Inferior parietal cortex (tissue), 1 donor: ENCODE data around the gene SNAP23.
"Not testable (repeated sequence)": the region's sequence is repeated elsewhere in the genome, so short reads cannot be mapped to it uniquely, and the experiment has no call there.

Experiments used
- DNase-seq: peaks from one replicate; pipeline ENCODE4 v3.0.0-alpha.2; 2016; ENCODE audit errors: extremely low spot score

Gene SNAP23

DNA sequence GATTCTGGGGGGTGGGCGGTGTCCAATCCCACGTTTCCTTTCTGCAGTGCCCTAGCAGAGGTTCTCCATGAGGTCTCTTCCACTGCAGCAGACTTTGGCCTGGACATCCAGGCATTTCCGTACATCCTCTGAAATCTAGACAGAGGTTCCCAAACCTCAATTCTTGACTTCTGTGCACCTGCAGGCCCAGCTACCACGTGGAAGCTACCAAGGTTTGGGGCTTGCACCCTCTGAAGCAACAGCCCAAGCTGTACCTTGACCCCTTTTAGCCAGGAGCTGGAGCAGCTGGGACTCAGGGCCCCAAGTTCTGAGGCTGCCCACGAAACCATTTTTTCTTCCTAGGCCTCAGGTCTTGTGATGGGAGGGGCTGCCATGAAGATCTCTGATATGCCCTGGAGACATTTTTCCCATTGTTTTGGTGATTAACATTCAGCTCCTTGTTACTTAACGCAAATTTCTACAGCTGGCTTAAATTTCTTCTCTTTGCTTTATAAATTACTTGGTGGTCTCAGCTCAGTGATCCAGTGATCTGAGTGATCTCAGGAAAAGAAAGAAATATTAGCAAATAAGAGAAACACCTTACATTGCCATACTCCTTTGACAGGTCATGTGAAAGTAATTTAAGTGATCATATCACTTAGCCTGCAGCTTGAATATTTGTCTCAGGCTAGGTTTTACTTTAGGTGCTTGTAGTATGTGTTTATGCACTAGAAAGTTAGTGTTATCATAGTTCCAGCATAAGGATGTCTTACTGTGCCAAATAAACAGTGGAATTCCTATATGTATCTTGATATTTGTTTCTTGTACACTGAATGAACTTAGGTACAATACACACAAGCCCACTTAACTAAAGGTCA, 3.0 kb downstream of the SNAP23 start:
- no peak for DNase-seq

DNA sequence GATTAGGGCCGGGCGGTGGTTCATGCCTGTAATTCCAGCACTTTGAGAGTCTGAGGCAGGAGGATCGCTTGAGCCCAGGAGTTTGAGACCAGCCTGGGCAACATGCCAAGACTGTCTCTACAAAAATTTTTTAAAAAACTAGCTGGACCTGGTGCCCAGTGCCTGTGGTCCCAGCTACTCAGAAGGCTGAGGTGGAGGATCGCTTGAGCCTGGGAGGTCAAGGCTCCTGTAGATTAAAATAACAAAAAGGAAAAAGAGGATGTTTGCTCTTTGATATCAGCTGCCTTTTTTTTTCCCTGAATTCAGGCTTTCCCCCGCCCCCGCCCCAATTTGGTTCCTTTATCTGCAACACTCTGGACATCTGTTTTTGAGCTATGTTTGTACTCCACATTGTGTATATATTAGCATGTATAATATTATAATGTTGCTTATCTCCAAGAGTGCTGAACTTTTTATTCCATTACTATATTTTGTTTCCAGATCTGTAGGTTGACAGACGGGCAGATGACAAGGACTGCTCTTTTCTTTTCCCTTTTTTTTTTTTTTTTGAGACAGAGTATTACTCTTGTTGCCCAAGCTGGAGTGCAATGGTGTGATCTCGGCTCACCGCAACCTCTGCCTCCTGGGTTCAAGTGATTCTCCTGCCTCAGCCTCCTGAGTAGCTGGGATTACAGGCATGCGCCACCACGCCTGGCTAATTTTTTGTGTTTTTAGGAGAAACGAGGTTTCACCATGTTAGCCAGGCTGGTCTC, 4.6 kb downstream of the SNAP23 start:
- no peak for DNase-seq

DNA sequence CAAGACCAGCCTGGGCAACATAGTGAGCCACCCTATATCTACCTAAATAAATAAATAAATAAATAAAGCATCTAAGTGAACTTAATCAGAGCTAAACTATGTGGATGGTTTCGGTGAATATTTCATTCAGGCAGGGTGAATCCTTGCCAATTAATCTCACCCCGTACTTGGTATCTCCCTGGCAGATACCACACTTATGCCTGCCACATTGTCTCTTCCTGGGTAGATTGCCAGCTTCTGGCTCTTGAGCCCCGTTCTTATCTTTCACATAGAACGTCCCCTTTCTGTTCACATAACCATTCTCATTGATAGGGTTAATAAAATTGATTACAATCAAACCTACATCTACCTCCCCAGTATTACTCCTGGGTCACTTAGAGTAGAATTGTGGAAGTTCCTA, 7.0 kb downstream of the SNAP23 start:
- DNase-seq = no peak

DNA sequence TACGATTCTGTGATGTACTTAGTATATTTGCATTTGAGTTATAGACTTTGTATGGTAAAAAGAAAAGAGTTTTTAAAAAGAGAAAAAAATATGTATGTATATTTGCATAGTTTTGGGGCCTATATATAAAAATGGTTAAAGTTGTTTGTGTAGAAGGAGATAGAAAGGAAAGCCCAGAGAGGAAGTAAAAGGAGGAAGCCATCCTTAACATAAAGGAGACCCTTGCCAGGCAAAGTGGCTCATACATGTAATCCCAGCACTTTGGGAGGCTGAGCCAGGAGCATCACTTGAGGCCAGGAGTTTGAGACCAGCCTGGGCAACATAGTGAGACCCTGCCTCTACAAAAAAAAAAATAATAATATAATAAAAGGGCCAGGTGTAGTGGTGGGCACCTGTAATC, 8.4 kb downstream of the SNAP23 start:
- DNase-seq = no peak

DNA sequence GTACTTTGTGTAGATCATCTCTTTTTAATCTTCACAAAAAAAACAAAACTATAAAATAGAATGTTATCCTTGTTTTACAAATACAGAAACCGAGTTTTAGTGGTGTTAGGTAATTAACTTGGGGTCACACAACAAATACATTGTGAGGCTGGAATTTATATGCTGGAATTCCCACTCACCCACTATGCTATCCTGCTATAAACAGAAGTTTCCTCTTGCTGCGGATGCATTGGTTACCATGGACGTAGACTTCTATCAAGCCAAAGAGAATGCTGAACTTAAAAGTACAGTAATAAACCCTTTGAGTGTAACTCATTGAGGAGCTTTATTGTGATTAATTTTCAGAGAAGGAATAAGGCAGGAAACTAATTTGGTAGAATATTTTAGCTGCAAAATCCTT, 9.2 kb downstream of the SNAP23 start:
- DNase-seq = no peak

DNA sequence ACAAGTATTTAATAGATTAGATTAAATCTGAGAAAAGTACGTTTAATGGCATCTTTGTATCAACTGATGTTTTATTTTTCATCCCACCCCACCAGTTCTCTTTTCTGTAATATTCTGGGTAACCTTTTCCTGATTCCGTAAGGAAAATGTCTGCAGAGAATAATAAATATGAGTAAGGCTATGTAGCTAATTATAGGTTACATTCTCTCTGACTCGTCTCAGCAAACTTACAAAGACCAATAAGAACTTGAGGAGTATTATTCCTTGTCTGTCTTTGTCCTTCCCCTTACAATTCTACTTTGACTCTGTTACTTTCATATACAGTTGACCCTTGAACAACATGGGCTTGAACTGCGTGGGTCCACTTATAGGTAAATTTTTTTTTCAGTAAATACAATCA, 12.1 kb downstream of the SNAP23 start:
- DNase-seq = no peak

DNA sequence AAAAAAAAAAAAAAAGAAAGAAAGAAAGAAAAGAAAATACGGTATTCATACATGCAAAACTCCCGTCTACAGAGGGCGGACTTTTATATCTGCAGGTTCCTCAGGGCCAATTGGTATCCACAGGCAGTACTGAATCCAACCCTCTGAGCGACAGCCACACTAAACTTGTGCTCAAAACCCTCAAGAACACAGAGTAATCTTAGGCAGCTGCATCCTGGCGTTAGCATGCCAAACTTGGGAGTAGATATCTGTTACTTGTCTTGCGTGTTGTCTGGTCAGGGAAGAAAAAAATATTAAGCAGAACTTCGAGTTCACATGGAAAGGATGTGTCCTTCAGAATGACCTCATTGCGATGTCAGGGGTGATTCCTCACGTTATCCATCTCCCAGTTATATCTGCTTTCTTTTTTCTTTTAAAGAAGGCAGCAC, 12.8 kb downstream of the SNAP23 start:
- no peak for DNase-seq

DNA sequence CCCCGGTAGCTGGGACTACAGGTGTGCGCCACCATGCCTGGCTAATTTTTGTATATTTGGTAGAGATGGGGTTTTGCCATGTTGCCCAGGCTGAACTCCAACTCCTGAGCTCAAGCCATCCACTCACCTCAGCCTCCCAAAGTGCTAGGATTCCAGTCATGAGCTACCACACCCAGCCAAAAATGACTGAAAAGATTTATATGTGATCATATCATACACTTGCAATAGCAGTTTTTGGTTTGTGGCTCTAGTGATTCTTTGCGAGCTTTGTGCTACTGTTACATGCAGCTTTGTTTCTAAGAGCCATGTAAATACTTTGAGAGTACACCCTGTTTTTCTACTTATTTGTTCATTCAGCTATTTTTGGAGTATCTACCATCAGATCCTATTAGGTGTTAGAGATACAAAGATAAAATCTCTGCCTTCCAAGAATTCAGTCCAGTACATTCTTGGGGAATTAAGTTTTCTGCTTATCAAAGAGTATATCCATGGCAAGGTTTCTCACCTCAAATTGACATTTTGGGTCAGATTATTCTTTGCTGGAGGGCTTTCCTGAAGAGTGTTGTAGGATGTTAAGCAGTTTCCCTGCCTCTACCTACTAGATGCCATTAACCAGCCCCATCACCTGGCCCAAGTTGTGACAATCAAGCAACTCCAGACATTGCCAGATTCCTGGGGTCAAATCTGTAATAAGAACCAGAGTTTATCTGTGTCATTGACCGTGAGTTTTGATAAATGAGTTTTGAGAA, 15.0 kb downstream of the SNAP23 start:
- DNase-seq = no peak

DNA sequence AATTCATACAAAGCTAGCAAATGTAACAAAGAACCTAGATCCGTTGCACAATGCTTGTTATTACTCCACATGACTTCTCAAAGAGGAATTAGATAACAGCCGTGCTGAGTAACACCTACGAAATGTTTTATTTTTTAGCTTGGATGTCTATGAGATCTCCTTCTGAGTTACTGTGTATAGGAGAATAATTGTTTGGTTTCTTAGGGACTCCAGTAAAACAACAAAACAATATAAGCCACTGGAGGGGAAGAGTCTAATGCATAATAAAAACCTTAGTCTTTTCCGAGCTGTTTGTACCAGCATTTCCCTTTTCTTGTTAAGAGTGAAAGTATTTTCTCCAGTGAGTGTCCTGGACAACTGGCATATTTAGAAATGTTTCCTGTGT, 15.6 kb downstream of the SNAP23 start:
- DNase-seq = peak; percentile 36

DNA sequence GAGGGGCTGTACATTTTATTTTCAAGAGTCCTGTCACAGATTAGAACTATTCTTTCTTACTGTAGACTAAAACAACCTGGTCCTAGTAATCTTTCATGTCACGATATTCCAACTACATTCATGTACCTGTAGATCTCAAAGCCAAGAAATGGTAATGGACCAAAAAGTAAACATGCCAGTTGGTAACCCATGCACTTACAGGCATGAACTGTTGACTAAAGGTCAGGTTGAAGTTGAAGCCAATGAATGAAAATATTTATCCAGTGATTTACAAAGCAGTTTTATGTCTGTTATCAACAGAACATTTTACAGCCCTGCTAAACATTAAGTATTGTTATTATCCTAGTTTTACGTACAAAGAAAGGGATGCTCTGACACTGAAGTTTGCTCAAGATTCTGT, 27.9 kb downstream of the SNAP23 start:
- no peak for DNase-seq

DNA sequence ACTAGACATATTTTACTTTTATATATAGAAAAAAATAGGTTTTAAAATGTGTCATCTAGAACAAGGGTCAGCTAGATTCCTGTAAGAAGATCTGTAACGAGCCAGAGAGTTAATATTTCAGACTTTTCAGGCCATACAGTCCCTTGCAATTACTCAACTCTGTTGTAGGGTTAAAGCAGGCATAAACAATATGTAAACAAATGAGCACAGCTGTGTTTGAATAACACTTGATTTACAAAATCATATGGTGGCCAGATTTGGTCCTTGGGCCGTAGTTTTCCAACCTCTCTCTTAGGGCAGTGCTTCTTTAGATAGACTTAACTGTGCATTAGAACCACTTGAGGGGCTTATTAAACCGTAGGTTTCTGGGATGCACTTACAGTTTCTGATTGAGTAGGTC, 33.5 kb downstream of the SNAP23 start:
- no peak for DNase-seq

DNA sequence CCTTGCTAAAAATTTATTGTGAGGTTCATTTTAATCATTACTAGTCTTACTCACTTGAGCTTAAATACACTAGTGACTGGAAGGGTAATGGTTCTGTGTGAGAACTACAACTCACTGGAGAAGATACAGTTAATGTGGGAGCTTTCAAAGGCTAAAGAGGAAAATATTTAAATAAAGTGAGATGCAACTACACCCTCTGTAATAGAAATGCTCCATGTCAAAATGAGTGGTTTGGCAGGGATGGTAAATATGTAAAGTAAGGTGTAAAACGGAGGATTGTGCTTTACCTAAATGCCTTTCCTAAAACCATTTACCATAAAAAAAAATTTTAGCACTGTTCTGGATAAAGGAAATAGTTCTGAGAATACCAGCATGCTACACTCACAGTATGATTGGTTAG, 37.8 kb downstream of the SNAP23 start:
- DNase-seq = no peak

DNA sequence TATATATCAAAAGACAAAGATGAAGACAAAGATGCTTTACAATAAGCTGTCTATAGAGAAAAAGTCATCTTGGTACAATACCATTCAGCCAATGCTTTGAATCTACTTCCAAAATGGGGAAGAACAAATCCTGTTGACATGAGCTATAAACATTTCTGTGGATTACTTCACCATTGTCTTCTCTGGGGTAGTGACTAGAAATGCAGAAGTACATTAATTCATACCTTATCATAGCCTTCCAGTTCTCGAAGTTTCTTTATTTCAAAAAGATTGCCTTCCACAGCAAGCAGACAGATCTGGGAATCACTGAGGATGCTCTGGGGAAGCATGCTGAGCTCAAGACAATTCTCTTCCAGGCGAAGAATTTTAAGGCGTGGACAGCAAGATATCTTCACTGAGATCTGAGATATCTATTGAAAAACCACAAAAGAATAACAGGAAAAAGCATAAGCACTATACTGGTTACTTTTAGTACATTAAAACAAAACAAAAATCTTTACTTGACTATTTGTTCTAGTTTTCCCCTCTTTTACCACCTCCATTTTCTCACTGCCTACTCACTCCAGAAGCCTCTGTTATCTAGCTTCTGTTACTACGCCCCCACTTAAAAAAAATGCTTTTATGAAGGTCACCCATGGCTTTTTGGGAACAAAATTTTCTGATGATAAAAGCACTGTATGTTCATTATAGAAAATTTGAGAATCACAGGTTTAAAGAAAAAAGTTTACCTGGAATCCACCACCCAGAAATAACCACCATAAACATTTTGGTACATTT, 49.6 kb downstream of the SNAP23 start:
- DNase-seq = no peak

DNA sequence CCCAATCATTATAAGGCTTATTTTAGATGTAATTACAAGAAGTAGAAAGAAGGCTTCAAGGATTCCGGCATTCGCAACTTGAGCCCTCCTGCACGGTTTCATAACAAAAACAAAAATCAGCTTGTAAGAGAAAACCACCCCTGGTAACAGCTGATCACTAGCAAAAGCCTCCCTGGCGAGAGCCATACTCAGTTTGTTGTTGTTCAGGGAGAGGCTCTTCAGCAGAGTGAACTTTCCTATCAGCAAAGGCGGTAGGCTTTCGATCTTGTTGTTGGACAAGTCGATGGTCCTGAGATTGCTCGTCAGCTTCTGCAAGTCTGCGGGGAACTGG, 52.4 kb downstream of the SNAP23 start:
- peak; percentile 29 for DNase-seq

DNA sequence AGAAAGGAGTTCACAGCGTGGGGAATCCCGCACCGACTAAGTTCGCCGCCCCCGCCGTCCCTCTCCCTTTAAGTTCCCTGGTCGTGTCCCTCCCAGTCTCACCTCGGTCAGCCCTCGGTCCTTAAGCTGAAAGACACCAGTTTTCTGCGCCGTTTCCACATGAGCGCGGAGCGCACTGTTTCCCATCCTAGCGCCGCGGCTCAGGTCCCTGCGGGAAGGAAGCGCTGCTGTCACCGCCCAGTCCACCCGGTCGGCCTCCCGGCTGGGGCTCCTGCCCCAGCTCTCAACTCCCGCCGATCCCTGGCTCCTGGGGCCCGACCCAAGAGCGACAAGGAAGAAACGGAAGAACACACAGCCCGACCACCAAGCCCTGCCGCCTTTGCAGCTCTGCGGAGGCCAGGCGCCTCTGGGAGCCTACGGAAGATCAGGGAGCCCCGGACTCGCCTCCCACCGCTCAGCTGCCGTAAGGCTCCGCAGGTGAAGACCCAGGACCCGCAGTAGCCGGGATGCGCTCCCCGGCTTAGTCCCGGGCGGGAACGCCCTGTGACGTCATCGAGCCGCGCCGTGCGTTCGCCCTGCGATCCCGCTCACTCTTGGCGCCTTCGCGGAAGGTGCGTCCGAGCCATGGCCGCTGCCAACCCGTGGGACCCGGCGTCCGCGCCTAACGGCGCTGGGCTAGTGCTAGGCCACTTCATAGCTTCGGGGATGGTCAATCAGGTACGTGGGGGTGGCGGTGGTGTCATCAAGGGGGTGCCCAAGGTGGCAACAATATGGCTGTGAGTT, 53.0 kb downstream of the SNAP23 start, which contains the start of the genes HAUS2 and LRRC57:
HAUS2 (plus strand) TSS at position 590 of the 783 bp plus-strand sequence; CDS start at position 625, 35 bp downstream.
LRRC57 (minus strand) TSS at position 545 of the 783 bp plus-strand sequence; CDS start at position 186, 359 bp downstream.
- peak; percentile 85 for DNase-seq

DNA sequence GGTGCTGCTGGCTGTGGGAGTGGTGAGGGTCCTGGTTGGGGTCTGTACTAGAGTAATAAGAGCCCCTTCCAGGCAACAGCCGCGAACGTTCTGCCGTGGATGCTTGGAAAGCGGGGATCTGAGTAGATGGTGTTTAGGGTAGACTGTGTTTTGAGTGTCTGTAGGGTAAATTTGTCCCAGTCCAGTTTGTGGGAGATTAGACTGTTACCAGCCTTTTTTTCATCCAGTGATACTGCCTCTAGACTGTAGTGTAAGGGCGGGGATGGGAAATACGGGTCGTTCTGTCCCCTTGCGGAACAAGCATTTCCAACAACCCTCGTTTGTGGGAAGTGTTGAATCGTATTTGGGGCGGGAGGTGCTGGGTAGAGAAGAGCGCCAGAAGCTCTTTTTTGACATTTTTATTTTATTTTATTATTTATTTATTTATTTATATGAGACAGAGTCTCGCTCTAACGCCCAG, 53.6 kb downstream of the SNAP23 start:
- DNase-seq = no peak

DNA sequence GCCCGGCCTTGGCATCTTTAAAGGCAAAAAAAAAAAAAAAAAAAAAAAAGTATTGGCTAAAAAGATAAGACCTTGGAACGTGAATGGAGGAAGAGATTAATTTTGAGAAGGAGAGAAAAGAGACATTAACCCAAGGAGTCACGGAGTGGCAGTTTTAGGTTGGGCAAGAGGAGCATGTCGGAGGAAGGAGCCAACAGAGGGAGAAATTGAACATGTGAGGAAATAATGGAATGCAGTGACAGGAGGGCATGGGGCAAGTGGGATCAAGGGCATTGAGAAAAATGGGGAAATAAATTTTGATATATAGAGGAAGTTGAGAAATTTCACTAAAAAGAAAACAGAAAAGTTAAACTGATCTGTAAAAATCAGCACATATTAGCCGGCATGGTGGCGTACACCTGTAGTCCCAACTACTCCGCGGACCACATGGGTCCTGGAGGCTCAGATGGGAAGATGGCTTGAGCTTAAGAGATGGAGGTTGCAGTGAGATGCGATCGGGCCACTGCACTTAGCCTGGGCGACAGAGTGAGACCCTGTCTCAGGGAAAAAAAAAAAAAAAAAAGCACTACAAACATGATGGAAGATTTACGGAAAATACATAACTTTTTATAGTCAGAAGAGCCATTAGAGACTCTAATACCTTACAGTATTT, 54.4 kb downstream of the SNAP23 start:
- DNase-seq = no peak

DNA sequence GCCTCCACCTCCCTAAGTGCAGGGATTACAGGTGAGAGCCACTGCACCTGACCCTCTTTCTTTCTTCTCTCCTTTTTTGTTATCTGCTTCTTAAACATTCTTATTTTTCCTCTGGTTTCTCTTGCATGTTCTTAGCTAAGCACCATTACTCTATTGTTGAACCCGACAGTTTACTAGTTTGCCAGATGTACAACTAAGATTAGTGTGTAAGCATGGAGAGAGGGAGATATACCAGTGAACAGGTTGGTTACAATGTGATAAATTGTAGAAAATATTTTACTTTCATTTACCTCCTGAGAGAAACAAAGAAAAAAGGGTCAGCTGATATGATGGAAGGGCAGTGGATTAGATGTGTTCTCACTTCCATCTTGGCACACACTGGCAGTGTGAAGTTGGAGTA, 58.1 kb downstream of the SNAP23 start:
- no peak for DNase-seq

DNA sequence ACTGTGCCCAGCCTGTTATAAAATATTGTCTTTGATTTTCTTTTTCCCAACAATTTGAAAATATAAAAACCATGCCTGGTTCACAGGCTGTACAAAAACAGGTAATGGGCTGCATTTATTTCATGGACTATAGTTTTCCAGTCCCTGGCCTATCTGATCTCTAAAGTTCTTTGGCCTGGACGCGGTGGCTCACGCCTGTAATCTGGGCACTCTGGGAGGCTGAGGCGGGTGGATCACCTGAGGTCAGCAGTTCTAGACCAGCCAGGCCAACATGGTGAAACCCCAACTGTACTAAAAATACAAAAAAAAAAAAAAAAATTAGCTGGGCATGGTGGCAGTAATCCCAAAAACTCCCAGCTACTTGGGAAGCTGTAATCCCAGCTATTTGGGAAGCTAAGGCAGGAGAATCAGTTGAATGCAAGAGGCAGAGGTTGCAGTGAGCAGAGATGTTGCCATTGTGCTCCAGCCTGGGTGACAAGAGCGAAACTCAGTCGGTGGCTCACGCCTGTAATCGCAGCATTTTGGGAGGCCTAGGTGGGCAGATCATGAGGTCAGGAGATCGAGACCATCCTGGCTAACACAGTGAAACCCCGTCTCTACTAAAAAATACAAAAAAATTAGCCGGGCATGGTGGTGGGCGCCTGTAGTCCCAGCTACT, 61.2 kb downstream of the SNAP23 start:
- not testable (repeated sequence) for DNase-seq

DNA sequence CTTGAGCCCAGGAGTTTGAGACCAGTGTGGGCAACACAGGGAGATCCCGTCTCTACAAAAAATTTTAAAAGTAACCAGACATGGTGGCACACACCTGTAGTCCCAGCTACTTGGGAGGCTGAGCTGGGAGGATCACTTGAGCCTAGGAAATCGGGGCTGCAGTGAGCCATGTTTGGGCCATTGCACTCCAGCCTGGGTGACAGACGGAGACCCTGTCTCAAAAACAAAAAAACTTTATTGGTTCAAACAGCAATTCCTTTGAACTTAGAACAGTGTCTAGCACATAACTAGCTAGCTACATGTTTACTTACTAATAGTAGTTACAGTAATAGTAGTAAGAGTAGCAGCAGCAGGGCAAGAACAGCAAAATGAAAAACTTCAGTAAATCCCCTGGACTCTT, 63.3 kb downstream of the SNAP23 start:
- no peak for DNase-seq
